ENCODE results near the gene WFDC2. TPM values are rescaled to one million over a fixed set of nuclear protein-coding genes. Genes with fewer than 3 reads are reported as not detected.

Gene WFDC2
- total and polyA plus RNA-seq, 2 of the 8 experiments (the other 6 are each of a cell fraction or from before 2014, with no cell fraction given), result 77.9 to 137 TPM

- FAIRE-seq, result no peak
- Histone ChIP-seq H3K79me1 (ENCODE audit: low read depth, low read length) (no peaks in the 10 kb centered on the region), H3K9me3 (ENCODE audit: insufficient read depth in 2 of 2, low read depth in 1 of 2, low read length in 1 of 2) (no peaks in the 10 kb centered on the region), H2BK120ac (replicated peaks; ENCODE audit: low read depth, low read length) (no peak overlapping the region), H3K14ac (ENCODE audit: insufficient read length) (no peak overlapping the region), H3K23me2 (ENCODE audit: low read depth, low read length) (no peaks in the 10 kb centered on the region), H3K23ac (ENCODE audit: insufficient read length) (no peak overlapping the region), H4K8ac (ENCODE audit: extremely low read depth, insufficient read depth, low read length) (no peak overlapping the region), H3K4me1 (replicated peaks in 1 of 4; ENCODE audit: control insufficient read depth in 3 of 4, insufficient read depth in 4 of 4, low read length in 3 of 4) (no peaks in the 10 kb centered on the region), H3K9ac (replicated peaks in 1 of 4; ENCODE audit: extremely low read depth in 1 of 4, low read depth in 3 of 4, low read length in 3 of 4) (no peak overlapping the region; a peak in 1 of 7 replicates), H3K4me3 (ENCODE audit: extremely low read depth in 1 of 4, insufficient read depth in 2 of 4, low read depth in 3 of 4, low read length in 4 of 4) (no peak overlapping the region), H3K4ac (replicated peaks; ENCODE audit: insufficient read length, low read depth, low read length) (no peak overlapping the region), H4K20me1 (replicated peaks in 1 of 2; ENCODE audit: control insufficient read depth in 1 of 2, insufficient read depth in 2 of 2, low read length in 2 of 2) (no peaks in the 10 kb centered on the region), H2BK15ac (ENCODE audit: low read length) (no peak overlapping the region), H3K4me2 (ENCODE audit: insufficient read depth in 1 of 2, low read depth in 2 of 2, low read length in 2 of 2) (no peak overlapping the region), H2AK5ac (ENCODE audit: low read depth, low read length) (no peak overlapping the region), H3K79me2 (ENCODE audit: control insufficient read depth in 1 of 2, insufficient read depth in 2 of 2, low read length in 2 of 2) (no peaks in the 10 kb centered on the region), H4K91ac (replicated peaks; ENCODE audit: insufficient read length, low read length) (no peak overlapping the region), H3K27ac (ENCODE audit: low read depth, low read length) (no peak overlapping the region), H3K56ac (replicated peaks; ENCODE audit: insufficient read length, low read depth, low read length) (no peak overlapping the region), H2AFZ (ENCODE audit: low read length) (no peak overlapping the region), H3K18ac (ENCODE audit: extremely low read depth, low read length) (no peak overlapping the region), H2BK12ac (ENCODE audit: low read depth, low read length) (no peak overlapping the region), H2BK20ac (ENCODE audit: low read length) (no peak overlapping the region), H3K36me3 (ENCODE audit: control insufficient read depth in 2 of 4, insufficient read depth in 4 of 4, low read length in 3 of 4) (no peaks in the 10 kb centered on the region), H4K5ac (ENCODE audit: insufficient read length, low read depth, low read length) (no peak overlapping the region), H3K27me3 (replicated peaks in 1 of 4; ENCODE audit: control insufficient read depth in 3 of 4, extremely low read depth in 1 of 4, insufficient read depth in 3 of 4, low read length in 3 of 4) (no peaks in the 10 kb centered on the region), H2BK5ac (ENCODE audit: low read depth, low read length) (no peak overlapping the region)
- TF ChIP-seq CHD2 (IDR thresholded peaks at IDR 0.05; ENCODE audit: low read length) (no peak), EGR1 (IDR thresholded peaks at IDR 0.05; ENCODE audit: borderline replicate concordance, low read depth, low read length) (no peak), BACH1 (IDR thresholded peaks at IDR 0.05; ENCODE audit: low read length) (no peak), BCL11A (IDR thresholded peaks at IDR 0.05; ENCODE audit: low read depth in 2 of 2, low read length in 2 of 2) (no peak), RXRA (IDR thresholded peaks at IDR 0.05; ENCODE audit: insufficient read depth, low read depth, low read length) (no peak), TAF1 (IDR thresholded peaks at IDR 0.05; ENCODE audit: low read depth, low read length) (no peak), NANOG (IDR thresholded peaks at IDR 0.05; ENCODE audit: insufficient read depth, low read depth, low read length, poor library complexity, severe bottlenecking) (no peak), BRCA1 (IDR thresholded peaks at IDR 0.05; ENCODE audit: low read depth, low read length) (no peak)
- TF ChIP-seq, protein P1, sequence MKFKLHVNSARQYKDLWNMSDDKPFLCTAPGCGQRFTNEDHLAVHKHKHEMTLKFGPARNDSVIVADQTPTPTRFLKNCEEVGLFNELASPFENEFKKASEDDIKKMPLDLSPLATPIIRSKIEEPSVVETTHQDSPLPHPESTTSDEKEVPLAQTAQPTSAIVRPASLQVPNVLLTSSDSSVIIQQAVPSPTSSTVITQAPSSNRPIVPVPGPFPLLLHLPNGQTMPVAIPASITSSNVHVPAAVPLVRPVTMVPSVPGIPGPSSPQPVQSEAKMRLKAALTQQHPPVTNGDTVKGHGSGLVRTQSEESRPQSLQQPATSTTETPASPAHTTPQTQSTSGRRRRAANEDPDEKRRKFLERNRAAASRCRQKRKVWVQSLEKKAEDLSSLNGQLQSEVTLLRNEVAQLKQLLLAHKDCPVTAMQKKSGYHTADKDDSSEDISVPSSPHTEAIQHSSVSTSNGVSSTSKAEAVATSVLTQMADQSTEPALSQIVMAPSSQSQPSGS (IDR thresholded peaks at IDR 0.05; ENCODE audit: low read length), result no peak
- TF ChIP-seq, protein P2, sequence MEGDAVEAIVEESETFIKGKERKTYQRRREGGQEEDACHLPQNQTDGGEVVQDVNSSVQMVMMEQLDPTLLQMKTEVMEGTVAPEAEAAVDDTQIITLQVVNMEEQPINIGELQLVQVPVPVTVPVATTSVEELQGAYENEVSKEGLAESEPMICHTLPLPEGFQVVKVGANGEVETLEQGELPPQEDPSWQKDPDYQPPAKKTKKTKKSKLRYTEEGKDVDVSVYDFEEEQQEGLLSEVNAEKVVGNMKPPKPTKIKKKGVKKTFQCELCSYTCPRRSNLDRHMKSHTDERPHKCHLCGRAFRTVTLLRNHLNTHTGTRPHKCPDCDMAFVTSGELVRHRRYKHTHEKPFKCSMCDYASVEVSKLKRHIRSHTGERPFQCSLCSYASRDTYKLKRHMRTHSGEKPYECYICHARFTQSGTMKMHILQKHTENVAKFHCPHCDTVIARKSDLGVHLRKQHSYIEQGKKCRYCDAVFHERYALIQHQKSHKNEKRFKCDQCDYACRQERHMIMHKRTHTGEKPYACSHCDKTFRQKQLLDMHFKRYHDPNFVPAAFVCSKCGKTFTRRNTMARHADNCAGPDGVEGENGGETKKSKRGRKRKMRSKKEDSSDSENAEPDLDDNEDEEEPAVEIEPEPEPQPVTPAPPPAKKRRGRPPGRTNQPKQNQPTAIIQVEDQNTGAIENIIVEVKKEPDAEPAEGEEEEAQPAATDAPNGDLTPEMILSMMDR (IDR thresholded peaks at IDR 0.05; ENCODE audit: control extremely low read depth in 1 of 3, insufficient read depth in 1 of 3, low read depth in 1 of 3, low read length in 3 of 3), result no peak
- CTCF ChIA-PET (ENCODE audit: partially characterized antibody), result interaction anchor here (1.0 to 1.8 kb wide), 4 partner anchors 15 to 480 kb away, joined by 3 to 7 read pairs (median 4); no protein-coding TSS in a partner anchor
- 80% methylated on average over 1 of the region's 1 CpG; no CpG with 5 or more reads in 1 of the 2 experiments for WGBS, 2 experiments (ENCODE audit: extremely low coverage in 1 of 2, insufficient coverage in 1 of 2, insufficient read length in 1 of 2, insufficient replicate concordance in 2 of 2, low coverage in 1 of 2, low lambda C conversion rate in 2 of 2, missing lambda C conversion rate in 1 of 2)
- POLR2A ChIA-PET (ENCODE audit: partially characterized antibody), result interaction anchor here (1.3 kb wide), 1 partner anchor 13 kb away, joined by 3 read pairs; no protein-coding TSS in a partner anchor
- DNase-seq (ENCODE audit: low read depth in 1 of 2, low spot score in 2 of 2), result no peak
Observed at GRCh38 chr20:45523821-45524220, 54.3 kb downstream of the WFDC2 start.

All from H1 (cell line).